ENCODE data around the gene DBET.
"Not testable (repeated sequence)": the region's sequence is repeated elsewhere in the genome, so short reads cannot be mapped to it uniquely, and the experiment has no call there.

The DBET gene

GRCh38 chr4:190064342-190064741, at the start of gene DBET:
TSS of gene DBET (plus strand) at chr4:190064502.
- DNase-seq, result not testable (repeated sequence)

- no peak for DNase-seq
Measured at GRCh38 chr4:190014771-190015537, 49.3 kb upstream of the DBET start.

GRCh38 chr4:190015538-190016368, 48.5 kb upstream of the DBET start:
- no peak for DNase-seq

GRCh38 chr4:190016369-190017289, 47.7 kb upstream of the DBET start:
- DNase-seq, result no peak

- DNase-seq, result no peak
Measured at GRCh38 chr4:190017357-190018200, 46.7 kb upstream of the DBET start.

GRCh38 chr4:190018201-190018920, 45.9 kb upstream of the DBET start:
- no peak for DNase-seq

GRCh38 chr4:190019023-190019858, 45.1 kb upstream of the DBET start:
- DNase-seq, result no peak

GRCh38 chr4:190019859-190020463, 44.3 kb upstream of the DBET start:
- not testable (repeated sequence) for DNase-seq

GRCh38 chr4:190020790-190021717, 43.2 kb upstream of the DBET start:
- DNase-seq, result peak; percentile 19

GRCh38 chr4:190021973-190022372, 42.3 kb upstream of the DBET start:
- not testable (repeated sequence) for DNase-seq

GRCh38 chr4:190022614-190023281, 41.6 kb upstream of the DBET start:
- DNase-seq, result not testable (repeated sequence)

- not testable (repeated sequence) for DNase-seq
Measured at GRCh38 chr4:190027156-190027555, 37.1 kb upstream of the DBET start, which contains the start of gene FRG2. TSS of gene FRG2 (minus strand) at chr4:190027256. CDS start at chr4:190027204, 52 bp downstream.

- DNase-seq, result not testable (repeated sequence)
Measured at GRCh38 chr4:190031264-190031663, 33.0 kb upstream of the DBET start.

GRCh38 chr4:190037704-190038388, 26.5 kb upstream of the DBET start:
- not testable (repeated sequence) for DNase-seq

- DNase-seq, result not testable (repeated sequence)
Measured at GRCh38 chr4:190040873-190041272, 23.4 kb upstream of the DBET start.

- not testable (repeated sequence) for DNase-seq
Measured at GRCh38 chr4:190047627-190048026, 16.7 kb upstream of the DBET start.
